CD1c-positive myeloid dendritic cell (primary cell): ENCODE results near the gene TMEM121.
"Not testable (repeated sequence)": the region's sequence is repeated elsewhere in the genome, so short reads cannot be mapped to it uniquely, and the experiment has no call there.

Experiments
- DNase-seq: peaks from one replicate; pipeline ENCODE4 v3.0.0-alpha.2; 2016; ENCODE audit errors: extremely low spot score

Gene TMEM121

DNA sequence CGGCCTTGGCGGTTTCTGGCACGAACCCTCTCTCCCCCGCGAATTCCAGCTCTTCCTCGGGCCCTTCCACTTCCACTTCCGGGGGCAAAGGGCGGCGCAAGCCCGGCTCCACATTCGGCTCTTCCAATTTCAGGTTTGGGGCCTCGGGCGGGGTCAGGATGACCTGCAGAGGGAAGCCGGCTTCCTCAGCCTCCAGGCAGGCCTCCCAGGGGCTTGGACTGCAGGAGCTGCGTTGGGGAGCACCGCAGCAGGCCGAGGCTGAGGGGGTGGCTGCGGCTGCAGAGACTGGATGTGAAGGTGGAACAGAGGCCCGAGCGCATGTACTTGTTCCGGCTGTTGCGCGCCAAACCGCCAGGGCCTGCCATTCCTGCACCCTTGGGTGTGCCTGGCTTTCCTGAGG is 20.7 kb downstream of the TMEM121 start:
- not testable (repeated sequence) for DNase-seq

GRCh38 chr14:105547741-105548169 is 21.4 kb downstream of the TMEM121 start:
- no peak for DNase-seq

DNA sequence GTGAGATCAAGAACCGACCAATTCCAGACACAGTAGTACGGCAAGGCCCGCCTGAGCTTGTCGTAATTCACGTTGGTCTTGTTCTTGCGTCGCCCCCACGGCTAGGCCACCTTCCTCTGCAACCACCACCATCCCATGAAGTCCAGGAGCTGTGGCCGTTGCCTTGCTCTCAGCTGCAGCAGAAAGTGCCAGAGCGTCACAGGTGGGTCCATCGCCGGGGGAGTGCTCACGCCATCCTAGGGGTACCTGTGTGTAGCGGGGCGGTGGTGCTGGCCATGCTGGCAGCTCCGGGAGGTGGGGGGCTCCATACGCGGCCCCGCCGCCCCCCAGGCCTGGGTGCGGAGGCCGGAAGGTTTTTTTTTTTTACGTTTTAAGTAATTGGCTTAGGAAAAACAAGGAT is 23.1 kb downstream of the TMEM121 start:
- no peak for DNase-seq

- no peak for DNase-seq
Observed at GRCh38 chr14:105554022-105554421, 27.6 kb downstream of the TMEM121 start.

DNA sequence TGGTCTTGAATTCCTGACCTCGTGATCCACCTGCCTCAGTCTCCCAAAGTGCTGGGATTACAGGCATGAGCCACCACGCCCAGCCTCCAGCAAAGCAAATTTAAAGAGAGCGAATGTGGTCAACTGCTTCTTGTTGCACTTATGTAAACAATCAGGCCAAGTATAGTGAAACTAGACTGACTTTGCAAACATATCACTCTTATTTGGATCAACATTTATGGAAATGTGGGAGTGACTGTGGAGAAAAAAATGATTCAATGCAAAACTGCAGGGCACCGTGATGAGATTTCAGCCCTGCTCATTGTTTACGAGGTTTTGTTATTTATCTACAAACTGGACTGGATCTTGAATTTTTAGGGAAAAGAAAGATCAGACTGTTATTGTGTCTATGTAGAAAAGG is 28.1 kb downstream of the TMEM121 start:
- DNase-seq, result no peak

- not testable (repeated sequence) for DNase-seq
Observed at GRCh38 chr14:105557671-105558070, 31.3 kb downstream of the TMEM121 start.

DNA sequence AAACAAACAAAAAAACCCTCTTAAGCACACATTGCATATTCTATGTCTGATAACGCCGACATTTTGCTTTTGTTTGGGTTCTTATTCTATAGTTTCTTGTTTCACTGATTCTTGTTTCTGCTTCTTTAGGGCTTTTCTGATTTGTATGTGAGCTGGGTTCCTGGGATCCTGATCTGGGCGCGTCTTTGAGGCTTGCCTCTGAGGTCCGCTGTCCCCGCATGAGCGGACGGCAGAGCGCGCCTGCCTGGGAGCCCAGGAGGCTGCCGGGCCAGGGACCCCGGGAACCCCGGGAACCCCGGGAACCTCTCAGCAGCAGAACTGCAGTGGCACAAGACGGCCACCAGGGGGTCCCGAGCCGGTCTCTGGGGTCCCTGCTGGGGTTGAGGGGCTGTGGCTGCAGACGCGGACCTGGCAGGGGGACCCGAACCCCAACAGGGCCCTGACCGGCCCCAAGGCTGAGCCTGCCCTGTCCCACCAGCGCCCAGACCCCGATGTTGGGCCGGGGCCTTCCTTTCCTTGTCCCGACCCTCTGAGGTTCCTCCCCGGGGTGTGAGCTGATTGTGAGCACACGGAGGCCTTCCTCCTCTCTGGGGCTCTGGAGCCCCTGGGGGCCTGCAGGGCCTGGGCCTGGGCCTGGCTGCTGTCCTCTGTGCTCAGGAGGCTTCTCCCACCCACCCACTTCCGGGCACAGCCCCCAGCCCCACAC is 32.2 kb downstream of the TMEM121 start:
- DNase-seq, result not testable (repeated sequence)

- DNase-seq, result not testable (repeated sequence)
Observed at GRCh38 chr14:105559384-105560047, 33.1 kb downstream of the TMEM121 start.

GRCh38 chr14:105560048-105560669 is 33.8 kb downstream of the TMEM121 start:
- not testable (repeated sequence) for DNase-seq

GRCh38 chr14:105561345-105561744 is 35.0 kb downstream of the TMEM121 start:
- not testable (repeated sequence) for DNase-seq

DNA sequence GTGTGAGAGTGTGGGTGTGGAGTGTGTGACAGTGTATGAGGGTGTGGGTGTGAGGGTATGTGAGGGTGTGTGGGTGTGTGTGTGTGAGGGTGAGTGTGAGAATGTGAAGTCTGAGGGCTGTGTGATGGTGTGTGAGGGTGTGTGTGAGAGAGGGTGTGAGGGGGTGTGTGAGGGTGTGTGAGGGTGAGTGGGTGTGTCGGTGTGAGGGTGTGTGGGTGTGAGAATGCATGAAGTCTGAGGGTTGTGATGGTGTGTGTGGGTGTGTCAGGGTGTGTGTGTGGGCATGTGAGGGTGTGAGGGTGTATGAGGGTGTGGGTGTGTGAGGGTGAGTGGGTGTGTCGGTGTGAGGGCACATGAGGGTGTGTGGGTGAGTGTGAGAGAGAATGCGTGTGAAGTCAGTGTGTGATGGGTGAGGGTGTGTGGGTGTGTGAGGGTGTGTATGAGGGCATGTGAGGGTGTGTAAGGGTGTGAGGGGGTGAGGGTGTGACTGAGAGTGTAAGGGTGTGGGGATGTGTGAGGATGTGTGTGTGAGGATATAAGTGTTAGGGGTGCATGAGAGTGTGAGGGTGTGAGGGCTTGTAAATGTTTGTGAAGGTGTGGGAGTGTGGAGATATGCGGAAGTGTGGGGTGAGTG is 36.4 kb downstream of the TMEM121 start:
- no peak for DNase-seq

DNA sequence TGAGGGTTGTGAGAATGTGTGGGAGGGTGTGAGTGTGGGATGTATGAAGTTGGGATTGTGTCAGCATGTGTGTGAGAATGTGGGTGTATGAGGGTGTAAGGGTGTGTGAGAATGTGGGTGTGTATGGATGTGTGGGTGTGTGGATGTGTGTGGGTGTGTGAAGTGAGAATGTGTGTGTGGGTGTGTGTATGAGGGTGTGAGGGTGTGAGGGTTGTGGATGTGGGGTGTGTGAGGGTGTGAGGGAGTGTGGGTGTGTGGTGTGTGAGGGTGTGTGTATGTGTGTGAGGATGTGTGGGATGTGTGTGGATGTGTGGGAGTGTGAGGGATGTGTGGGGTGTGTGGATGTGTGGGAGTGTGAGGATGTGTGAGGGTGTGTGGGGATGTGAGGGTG is 37.0 kb downstream of the TMEM121 start:
- DNase-seq, result no peak

- DNase-seq, result not testable (repeated sequence)
Observed at GRCh38 chr14:105564536-105564935, 38.2 kb downstream of the TMEM121 start.

- not testable (repeated sequence) for DNase-seq
Observed at GRCh38 chr14:105565185-105565919, 39.0 kb downstream of the TMEM121 start.

- DNase-seq, result not testable (repeated sequence)
Observed at GRCh38 chr14:105566248-105567163, 40.1 kb downstream of the TMEM121 start.

- not testable (repeated sequence) for DNase-seq
Observed at GRCh38 chr14:105567164-105568103, 41.1 kb downstream of the TMEM121 start.

GRCh38 chr14:105568140-105568843 is 41.9 kb downstream of the TMEM121 start:
- DNase-seq, result not testable (repeated sequence)

DNA sequence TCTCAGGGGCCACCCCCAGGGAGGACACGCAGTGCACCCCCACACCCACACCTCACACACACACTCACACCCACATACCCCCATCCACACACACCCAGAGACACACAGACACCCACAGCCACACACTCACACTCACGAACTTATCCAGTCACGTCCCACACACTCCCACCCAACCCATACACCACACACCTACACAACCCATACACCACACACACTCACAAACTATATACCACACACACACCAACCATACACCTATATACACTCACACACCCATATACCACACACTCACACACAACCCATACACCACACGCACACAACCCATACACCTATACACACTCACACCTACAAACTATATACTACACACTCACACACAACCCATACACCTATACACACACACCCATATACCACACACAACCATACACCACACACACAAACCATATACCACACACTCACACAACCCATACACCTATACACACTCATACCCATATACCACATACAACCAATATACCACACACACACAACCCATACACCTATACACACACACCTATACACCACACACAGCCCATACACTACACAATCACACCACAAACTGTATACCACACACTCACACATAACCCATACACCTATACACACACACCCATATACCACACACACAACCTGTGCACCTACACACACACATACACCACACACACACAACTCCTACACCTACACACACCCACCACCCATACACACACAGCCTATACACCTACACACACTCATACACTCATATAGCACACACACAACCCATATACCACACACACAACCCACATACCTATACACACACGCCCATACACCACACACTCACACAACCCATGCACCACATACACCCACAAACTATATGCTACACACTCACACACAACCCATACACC is 42.7 kb downstream of the TMEM121 start:
- DNase-seq, result no peak
